ENCODE data around the gene FHOD3. TPM values are rescaled to one million over a fixed set of nuclear protein-coding genes. Genes with fewer than 3 reads are reported as not detected.

Gene FHOD3
- total RNA-seq, 1 donor from 2014 or later = 5.6 TPM

- DNase-seq (ENCODE audit: extremely low spot score in 2 of 2) = no peak
- TF ChIP-seq CTCF (IDR thresholded peaks at IDR 0.05) (peak; percentile 49 to 70 (median 63)), POLR2A (IDR thresholded peaks at IDR 0.05) (no peak), POLR2AphosphoS5 (IDR thresholded peaks at IDR 0.05; ENCODE audit: insufficient read depth in 1 of 2, low read depth in 1 of 2) (no peak)
- Histone ChIP-seq H3K27me3 (no peaks in the 10 kb centered on the region), H3K9me3 (no peaks in the 10 kb centered on the region), H3K4me1 (peaks cover 20% of the 10 kb centered on the region), H3K4me3 (no peak overlapping the region), H3K36me3 (peaks cover 0 to 29% of the 10 kb centered on the region in 2 donors), H3K27ac (no peak overlapping the region)
- intact Hi-C loops (cut with DNase I) = no loop called here
Measured at GRCh38 chr18:36809590-36810381, 512.3 kb downstream of the FHOD3 start.

GRCh38 chr18:36811430-36811829, 513.9 kb downstream of the FHOD3 start:
- peaks cover 0 to 14% of the 10 kb centered on the region in 2 donors for H3K36me3 ChIP-seq
- no peak for TF ChIP-seq CTCF (IDR thresholded peaks at IDR 0.05)
- TF ChIP-seq POLR2A (IDR thresholded peaks at IDR 0.05) = no peak
- TF ChIP-seq POLR2AphosphoS5 (IDR thresholded peaks at IDR 0.05; ENCODE audit: insufficient read depth in 1 of 2, low read depth in 1 of 2) = no peak
- no peaks in the 10 kb centered on the region for H3K9me3 ChIP-seq
- no peak for DNase-seq (ENCODE audit: extremely low spot score in 2 of 2)
- intact Hi-C loops (cut with DNase I) = no loop called here
- no peak overlapping the region for H3K4me3 ChIP-seq
- peak overlapping the region; percentile 45 for H3K27ac ChIP-seq
- H3K27me3 ChIP-seq = no peaks in the 10 kb centered on the region
- peaks cover 20% of the 10 kb centered on the region for H3K4me1 ChIP-seq

GRCh38 chr18:36811955-36812354, 514.4 kb downstream of the FHOD3 start:
- Histone ChIP-seq H3K4me1 (peaks cover 20% of the 10 kb centered on the region), H3K27ac (peak overlapping the region; percentile 56), H3K36me3 (peaks cover 0 to 15% of the 10 kb centered on the region in 2 donors), H3K9me3 (no peaks in the 10 kb centered on the region), H3K27me3 (no peaks in the 10 kb centered on the region), H3K4me3 (no peak overlapping the region)
- DNase-seq (ENCODE audit: extremely low spot score in 2 of 2) = no peak
- TF ChIP-seq POLR2A (IDR thresholded peaks at IDR 0.05) = no peak
- no peak for TF ChIP-seq POLR2AphosphoS5 (IDR thresholded peaks at IDR 0.05; ENCODE audit: insufficient read depth in 1 of 2, low read depth in 1 of 2)
- TF ChIP-seq CTCF (IDR thresholded peaks at IDR 0.05) = no peak
- intact Hi-C loops (cut with DNase I) = no loop called here

GRCh38 chr18:36812678-36813077, 515.2 kb downstream of the FHOD3 start:
- TF ChIP-seq CTCF (IDR thresholded peaks at IDR 0.05) (no peak), POLR2AphosphoS5 (IDR thresholded peaks at IDR 0.05; ENCODE audit: insufficient read depth in 1 of 2, low read depth in 1 of 2) (no peak), POLR2A (IDR thresholded peaks at IDR 0.05) (no peak)
- Histone ChIP-seq H3K27ac (peak overlapping the region; percentile 56), H3K36me3 (peaks cover 0 to 8% of the 10 kb centered on the region in 2 donors), H3K4me3 (no peak overlapping the region), H3K4me1 (peaks cover 20% of the 10 kb centered on the region), H3K27me3 (no peaks in the 10 kb centered on the region), H3K9me3 (no peaks in the 10 kb centered on the region)
- intact Hi-C loops (cut with DNase I) = no loop called here
- DNase-seq (ENCODE audit: extremely low spot score in 2 of 2) = no peak
